Natural killer cell (primary cell): ENCODE measurements around the gene PRKCB. TPM values are rescaled to one million over a fixed set of nuclear protein-coding genes. Genes with fewer than 3 reads are reported as not detected.
A peak's percentile ranks its signal among the peaks of the same experiment; 100 is the strongest.

Experiments used
- ATAC-seq, 3 donors: fragments of 150-1000 bp in 2 of 3; fragments of 200-7000 bp in 1 of 3; cut with Tn5 transposase; 1 replicate in 1 of 3; 2 replicates in 2 of 3; pipeline ENCODE4 v1.10.0; 2021; ENCODE audit warnings: mild to moderate bottlenecking in 2 of 3, moderate library complexity in 2 of 3
- DNase-seq, 2 donors: peaks; one replicate each; pipeline versions ENCODE4 v3.0.0 to v3.0.0-alpha.2; 2013 to 2021; ENCODE audit warnings: mixed read lengths in 1 of 2
- H3K27ac ChIP-seq: one replicate; pipeline ENCODE4 v1.5.1; 2013; ENCODE audit warnings: mild to moderate bottlenecking, low read length
- H3K27me3 ChIP-seq: one replicate; pipeline ENCODE4 v1.6.1; 2013; ENCODE audit warnings: low read length; ENCODE audit not compliant: control insufficient read depth, insufficient read depth
- H3K36me3 ChIP-seq: one replicate; pipeline ENCODE4 v1.6.1; 2013; ENCODE audit warnings: low read length; ENCODE audit not compliant: control insufficient read depth, insufficient read depth
- H3K4me1 ChIP-seq: one replicate; pipeline ENCODE4 v1.6.1; 2013; ENCODE audit warnings: low read length; ENCODE audit not compliant: control insufficient read depth, insufficient read depth
- H3K4me3 ChIP-seq: one replicate; pipeline ENCODE4 v1.5.1; 2013; ENCODE audit warnings: low read length
- H3K9me3 ChIP-seq: one replicate; pipeline ENCODE4 v1.6.1; 2013; ENCODE audit warnings: low read length; ENCODE audit not compliant: control insufficient read depth, insufficient read depth
- H3K27ac Mint-ChIP-seq, 2 donors: one replicate each; pipeline ENCODE4 v1.8.0; 2022; ENCODE audit warnings: mild to moderate bottlenecking in 2 of 2, mixed read lengths in 2 of 2, moderate library complexity in 1 of 2
- H3K27me3 Mint-ChIP-seq, 2 donors: one replicate each; pipeline ENCODE4 v1.8.0; 2022; ENCODE audit warnings: low read depth in 2 of 2, mixed read lengths in 2 of 2
- H3K36me3 Mint-ChIP-seq: one replicate; pipeline ENCODE4 v1.8.0; 2022; ENCODE audit warnings: mixed read lengths
- H3K4me1 Mint-ChIP-seq, 2 donors: one replicate each; pipeline ENCODE4 v1.8.0; 2022; ENCODE audit warnings: mixed read lengths in 2 of 2
- H3K4me3 Mint-ChIP-seq: one replicate; pipeline ENCODE4 v1.8.0; 2022; ENCODE audit warnings: mild to moderate bottlenecking, moderate library complexity, mixed read lengths
- H3K9me3 Mint-ChIP-seq, 2 donors: one replicate each; pipeline ENCODE4 v1.8.0; 2022; ENCODE audit warnings: mixed read lengths in 2 of 2
- WGBS: methylation state at CpG from one replicate; pipeline ENCODE4 v1.1.7; 2013; ENCODE audit warnings: missing lambda C conversion rate; ENCODE audit not compliant: insufficient coverage; 5-methylcytosine and 5-hydroxymethylcytosine counted together
- intact Hi-C: fragments of 100-400 bp; cut with micrococcal nuclease; formaldehyde crosslinking; loops from one replicate; pipeline ENCODE4 v1.14.2; 2022
- total RNA-seq, 4 donors: library from RNA; stranded (reverse); fragments of 120-200 nt in 1 of 4; gene quantifications; one replicate each; pipeline versions ENCODE4 v1.2.3 to v1.2.4, GENCODE V29; 2013 to 2022
- TF ChIP-seq, protein P1 (sequence below): fragments of 200-600 bp; IDR thresholded peaks from one replicate; pipeline ENCODE4 v1.8.0; 2022; ENCODE audit warnings: antibody characterized with exemption

Gene PRKCB
- total RNA-seq, 3 donors from 2014 or later (not counting 1 experiment from before 2014, with no cell fraction given), result 182 to 222 (median 183) TPM

DNA sequence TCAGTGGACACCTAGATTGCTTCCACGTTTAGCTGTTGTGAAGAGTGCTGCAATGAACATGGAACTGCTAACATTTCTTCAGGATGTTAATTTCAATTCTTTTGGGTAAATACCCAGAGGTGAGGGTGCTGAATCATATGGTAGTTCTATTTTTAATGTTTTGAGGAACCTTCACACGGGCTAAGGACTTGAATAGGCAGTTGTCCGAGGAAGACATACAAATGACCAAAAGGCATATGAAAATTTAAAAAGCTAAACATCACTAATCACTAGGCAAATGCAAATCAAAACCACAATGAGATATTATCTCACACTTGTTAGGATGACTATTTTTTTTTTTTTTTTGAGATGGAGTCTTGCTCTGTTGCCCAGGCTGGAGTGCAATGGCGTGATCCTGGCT lies 173.3 kb downstream of the PRKCB start:
- peak overlapping the region; percentile 8 to 24 for H3K27ac Mint-ChIP-seq
- Histone ChIP-seq H3K4me1 (peaks cover 40% of the 10 kb centered on the region), H3K27me3 (no peaks in the 10 kb centered on the region), H3K36me3 (peaks cover 3% of the 10 kb centered on the region), H3K9me3 (no peaks in the 10 kb centered on the region), H3K27ac (no peak overlapping the region), H3K4me3 (no peak overlapping the region)
- 46% methylated on average over 3 of the region's 4 CpGs for WGBS
- no peaks in the 10 kb centered on the region for H3K36me3 Mint-ChIP-seq
- no peak overlapping the region for H3K4me3 Mint-ChIP-seq
- TF ChIP-seq, protein P1, sequence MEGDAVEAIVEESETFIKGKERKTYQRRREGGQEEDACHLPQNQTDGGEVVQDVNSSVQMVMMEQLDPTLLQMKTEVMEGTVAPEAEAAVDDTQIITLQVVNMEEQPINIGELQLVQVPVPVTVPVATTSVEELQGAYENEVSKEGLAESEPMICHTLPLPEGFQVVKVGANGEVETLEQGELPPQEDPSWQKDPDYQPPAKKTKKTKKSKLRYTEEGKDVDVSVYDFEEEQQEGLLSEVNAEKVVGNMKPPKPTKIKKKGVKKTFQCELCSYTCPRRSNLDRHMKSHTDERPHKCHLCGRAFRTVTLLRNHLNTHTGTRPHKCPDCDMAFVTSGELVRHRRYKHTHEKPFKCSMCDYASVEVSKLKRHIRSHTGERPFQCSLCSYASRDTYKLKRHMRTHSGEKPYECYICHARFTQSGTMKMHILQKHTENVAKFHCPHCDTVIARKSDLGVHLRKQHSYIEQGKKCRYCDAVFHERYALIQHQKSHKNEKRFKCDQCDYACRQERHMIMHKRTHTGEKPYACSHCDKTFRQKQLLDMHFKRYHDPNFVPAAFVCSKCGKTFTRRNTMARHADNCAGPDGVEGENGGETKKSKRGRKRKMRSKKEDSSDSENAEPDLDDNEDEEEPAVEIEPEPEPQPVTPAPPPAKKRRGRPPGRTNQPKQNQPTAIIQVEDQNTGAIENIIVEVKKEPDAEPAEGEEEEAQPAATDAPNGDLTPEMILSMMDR, result no peak
- H3K27me3 Mint-ChIP-seq, result no peaks in the 10 kb centered on the region
- H3K4me1 Mint-ChIP-seq, result peaks cover 69 to 74% of the 10 kb centered on the region in 2 donors
- no peaks in the 10 kb centered on the region for H3K9me3 Mint-ChIP-seq
- no peak for DNase-seq
- intact Hi-C loops, result no loop called here
- no peak for ATAC-seq

DNA sequence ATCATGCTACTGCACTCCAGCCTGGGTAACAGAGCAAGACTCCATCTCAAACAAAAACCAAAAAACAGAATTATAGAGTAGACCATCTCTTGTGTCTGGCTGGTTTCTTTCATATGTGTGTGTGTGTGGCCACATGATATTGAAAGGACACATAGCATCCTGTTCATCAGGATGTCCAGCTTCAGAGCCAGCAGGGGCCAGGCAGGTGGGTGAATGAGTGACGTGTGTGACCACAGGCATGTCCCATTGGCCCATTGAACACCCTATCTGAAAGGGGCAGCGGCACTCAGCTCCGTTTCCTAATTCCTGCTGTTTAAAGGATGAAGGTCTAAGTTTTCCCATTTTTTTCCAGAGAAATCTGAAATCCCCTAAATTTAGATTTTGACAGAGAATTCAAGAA lies 174.2 kb downstream of the PRKCB start:
- peaks cover 72 to 80% of the 10 kb centered on the region in 2 donors for H3K4me1 Mint-ChIP-seq
- ATAC-seq, result no peak

DNA sequence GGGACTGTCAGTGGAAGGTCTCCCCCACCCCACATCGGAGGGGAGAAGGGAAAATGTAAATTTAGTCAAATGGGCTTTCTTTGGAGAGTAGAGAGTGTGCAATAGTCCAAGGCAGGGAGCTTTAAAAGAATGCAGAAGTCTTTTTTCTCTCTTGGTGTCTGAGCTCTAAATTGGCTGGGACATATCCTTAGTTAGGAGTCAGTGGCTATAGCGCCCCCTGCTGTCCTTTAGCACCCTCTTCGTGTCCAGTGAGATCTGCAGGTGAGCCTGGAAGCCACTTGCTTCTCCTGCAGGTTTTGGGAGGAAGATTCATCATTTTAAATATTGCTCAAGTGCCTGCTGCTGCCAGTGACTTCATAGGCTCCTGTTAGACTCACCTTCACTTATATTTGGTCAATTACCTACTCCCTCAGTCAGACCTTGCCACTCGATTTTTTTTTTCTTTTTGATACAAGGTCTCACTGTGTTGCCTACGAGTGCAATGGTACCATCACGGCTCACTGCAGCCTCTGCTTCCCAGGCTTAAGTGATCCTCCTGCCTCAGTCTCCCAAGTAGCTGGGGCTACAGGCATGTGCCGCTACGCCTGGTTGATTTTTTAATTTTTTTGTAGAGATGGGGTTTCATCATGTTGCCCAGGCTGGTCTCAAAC lies 174.8 kb downstream of the PRKCB start:
- Histone ChIP-seq H3K27me3 (no peaks in the 10 kb centered on the region), H3K4me3 (no peak overlapping the region), H3K9me3 (no peaks in the 10 kb centered on the region), H3K36me3 (peaks cover 3% of the 10 kb centered on the region), H3K4me1 (peaks cover 50% of the 10 kb centered on the region), H3K27ac (no peak overlapping the region)
- Mint-ChIP-seq H3K9me3 (no peaks in the 10 kb centered on the region), H3K27ac (no peak overlapping the region), H3K4me1 (peaks cover 76 to 83% of the 10 kb centered on the region in 2 donors), H3K27me3 (no peaks in the 10 kb centered on the region), H3K4me3 (no peak overlapping the region), H3K36me3 (no peaks in the 10 kb centered on the region)
- 43% methylated on average over 7 of the region's 8 CpGs for WGBS
- ATAC-seq (peak; percentile 54 to 67 (median 56)), DNase-seq (peak; percentile 68 to 93)
- TF ChIP-seq, protein P1, result peak; percentile 84
- intact Hi-C loops, result loop anchor here (1.0 kb wide), 2 partner anchors 133 to 207 kb away; no protein-coding TSS in a partner anchor

More for the DNA sequence above, 174.2 kb downstream of the PRKCB start:
- no peak overlapping the region for H3K27ac ChIP-seq
- intact Hi-C loops, result loop anchor here (1.0 kb wide), 2 partner anchors 133 to 207 kb away; no protein-coding TSS in a partner anchor
- no peak overlapping the region for H3K4me3 ChIP-seq
- H3K36me3 Mint-ChIP-seq, result no peaks in the 10 kb centered on the region
- DNase-seq, result no peak
- no peak overlapping the region for H3K4me3 Mint-ChIP-seq
- WGBS, result 83% methylated on average over 3 of the region's 3 CpGs
- no peak overlapping the region for H3K27ac Mint-ChIP-seq
- H3K27me3 ChIP-seq, result no peaks in the 10 kb centered on the region
- H3K27me3 Mint-ChIP-seq, result no peaks in the 10 kb centered on the region
- H3K36me3 ChIP-seq, result peaks cover 3% of the 10 kb centered on the region
- H3K9me3 Mint-ChIP-seq, result no peaks in the 10 kb centered on the region
- H3K9me3 ChIP-seq, result no peaks in the 10 kb centered on the region
- TF ChIP-seq, protein P1, result no peak
- H3K4me1 ChIP-seq, result peaks cover 48% of the 10 kb centered on the region

DNA sequence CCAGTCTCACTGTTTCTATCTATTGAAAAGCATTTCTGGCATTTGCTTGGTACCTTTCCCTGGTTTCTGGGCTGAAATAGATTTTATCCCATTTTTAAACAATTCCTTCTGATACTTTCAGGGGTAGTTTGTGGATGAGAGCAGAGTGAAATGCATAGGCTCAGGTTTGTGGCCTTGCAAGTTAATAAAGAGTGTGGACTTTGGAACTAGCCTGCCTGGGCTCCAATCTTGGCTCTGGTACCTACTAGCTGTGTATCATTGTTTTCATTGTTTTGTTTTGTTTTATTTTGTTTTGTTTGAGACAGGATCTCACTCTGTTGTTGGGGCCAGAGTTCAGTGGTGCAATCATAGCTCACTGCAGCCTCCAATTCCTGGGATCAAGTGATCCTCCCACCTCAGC lies 175.5 kb downstream of the PRKCB start:
- no peaks in the 10 kb centered on the region for H3K36me3 Mint-ChIP-seq
- TF ChIP-seq, protein P1, result no peak
- no peak for ATAC-seq
- Histone ChIP-seq H3K27ac (no peak overlapping the region), H3K36me3 (peaks cover 3% of the 10 kb centered on the region), H3K4me3 (no peak overlapping the region), H3K4me1 (peaks cover 53% of the 10 kb centered on the region), H3K27me3 (no peaks in the 10 kb centered on the region), H3K9me3 (no peaks in the 10 kb centered on the region)
- H3K27me3 Mint-ChIP-seq, result no peaks in the 10 kb centered on the region
- intact Hi-C loops, result no loop called here
- DNase-seq, result no peak
- H3K9me3 Mint-ChIP-seq, result no peaks in the 10 kb centered on the region
- peaks cover 76 to 84% of the 10 kb centered on the region in 2 donors for H3K4me1 Mint-ChIP-seq
- no peak overlapping the region for H3K4me3 Mint-ChIP-seq
- H3K27ac Mint-ChIP-seq, result peak overlapping the region in 1 of 2 donors; percentile 38
